ENCODE measurements around the gene ATP5ME.
"Not testable (repeated sequence)": the region's sequence is repeated elsewhere in the genome, so short reads cannot be mapped to it uniquely, and the experiment has no call there.

Gene ATP5ME

GRCh38 chr4:675036-675882 lies 1.2 kb upstream of the ATP5ME start:
- TF ChIP-seq CTCF (IDR thresholded peaks at IDR 0.05; ENCODE audit: extremely low read depth, insufficient read depth, missing control alignments): no peak
- no peak for DNase-seq (ENCODE audit: low spot score)
- in situ Hi-C loops (cut with MboI; ENCODE audit: low pct_unique_long_range_greater_than_20kb, low sequenced_read_pairs, unreplicated experiment): no loop called here

- DNase-seq (ENCODE audit: low spot score): no peak
- no peak for TF ChIP-seq CTCF (IDR thresholded peaks at IDR 0.05; ENCODE audit: extremely low read depth, insufficient read depth, missing control alignments)
- in situ Hi-C loops (cut with MboI; ENCODE audit: low pct_unique_long_range_greater_than_20kb, low sequenced_read_pairs, unreplicated experiment): no loop called here
Measured at GRCh38 chr4:673349-674091, 556 bp downstream of the ATP5ME start.

GRCh38 chr4:671769-672168 lies 2.3 kb downstream of the ATP5ME start:
- no peak for TF ChIP-seq CTCF (IDR thresholded peaks at IDR 0.05; ENCODE audit: extremely low read depth, insufficient read depth, missing control alignments)
- no peak for DNase-seq (ENCODE audit: low spot score)
- in situ Hi-C loops (cut with MboI; ENCODE audit: low pct_unique_long_range_greater_than_20kb, low sequenced_read_pairs, unreplicated experiment): no loop called here

- in situ Hi-C loops (cut with MboI; ENCODE audit: low pct_unique_long_range_greater_than_20kb, low sequenced_read_pairs, unreplicated experiment); DNase-seq (ENCODE audit: low spot score): not testable (repeated sequence)
Measured at GRCh38 chr4:669806-670559, 4.1 kb downstream of the ATP5ME start.

GRCh38 chr4:668219-668618 lies 5.9 kb downstream of the ATP5ME start:
- in situ Hi-C loops (cut with MboI; ENCODE audit: low pct_unique_long_range_greater_than_20kb, low sequenced_read_pairs, unreplicated experiment): not testable (repeated sequence)

GRCh38 chr4:667545-667925 lies 6.5 kb downstream of the ATP5ME start:
- no peak for TF ChIP-seq CTCF (IDR thresholded peaks at IDR 0.05; ENCODE audit: extremely low read depth, insufficient read depth, missing control alignments)
- in situ Hi-C loops (cut with MboI; ENCODE audit: low pct_unique_long_range_greater_than_20kb, low sequenced_read_pairs, unreplicated experiment): no loop called here

More at GRCh38 chr4:668219-668618, 5.9 kb downstream of the ATP5ME start:
- not testable (repeated sequence) for DNase-seq (ENCODE audit: low spot score)

GRCh38 chr4:666822-667544 lies 7.1 kb downstream of the ATP5ME start:
- TF ChIP-seq CTCF (IDR thresholded peaks at IDR 0.05; ENCODE audit: extremely low read depth, insufficient read depth, missing control alignments): no peak
- in situ Hi-C loops (cut with MboI; ENCODE audit: low pct_unique_long_range_greater_than_20kb, low sequenced_read_pairs, unreplicated experiment): no loop called here
- DNase-seq (ENCODE audit: low spot score): no peak

More at GRCh38 chr4:667545-667925, 6.5 kb downstream of the ATP5ME start:
- no peak for DNase-seq (ENCODE audit: low spot score)

All from GM13977 (cell line).